HepG2 (cell line): ENCODE measurements around the gene CAMK2A. TPM values are rescaled to one million over a fixed set of nuclear protein-coding genes. Genes with fewer than 3 reads are reported as not detected.
A peak's percentile ranks its signal among the peaks of the same experiment; 100 is the strongest.

Source experiments
- FLYWCH1 ChIP-seq: sonication (generic); formaldehyde crosslinking; IDR thresholded peaks from 2 replicates; pipeline ENCODE4 v1.8.1; 2023; ENCODE audit warnings: mild to moderate bottlenecking, missing genetic modification reagents
- FOXK1 ChIP-seq: sonication (generic); formaldehyde crosslinking; IDR thresholded peaks from 2 replicates; pipeline ENCODE4 v1.4.0; 2020; ENCODE audit warnings: low read depth, missing genetic modification reagents, borderline replicate concordance
- GATAD2A ChIP-seq: IDR thresholded peaks from 2 replicates; pipeline ENCODE4 v1.6.1; 2016
- HMG20A ChIP-seq: IDR thresholded peaks from 2 replicates; pipeline ENCODE4 v1.6.1; 2016; ENCODE audit warnings: borderline replicate concordance
- ISL2 ChIP-seq: sonication (generic); formaldehyde crosslinking; IDR thresholded peaks from 2 replicates; pipeline ENCODE4 v1.5.0; 2020; ENCODE audit warnings: missing genetic modification reagents
- NR3C1 ChIP-seq: sonication (generic); formaldehyde crosslinking; IDR thresholded peaks from 2 replicates; pipeline ENCODE4 v1.4.0; 2020; ENCODE audit warnings: missing genetic modification reagents
- SETDB1 ChIP-seq: sonication (generic); formaldehyde crosslinking; IDR thresholded peaks from 2 replicates; pipeline ENCODE4 v1.5.1; 2020; ENCODE audit warnings: missing genetic modification reagents, mild to moderate bottlenecking, borderline replicate concordance
- SUZ12 ChIP-seq: fragments of 150-350 bp; IDR thresholded peaks from 2 replicates; pipeline ENCODE4 v1.6.1; 2014; ENCODE audit warnings: low read depth, low read length
- ZNF12 ChIP-seq: sonication (generic); formaldehyde crosslinking; IDR thresholded peaks from 2 replicates; pipeline ENCODE4 v1.5.0; 2020; ENCODE audit warnings: missing genetic modification reagents
- ZNF275 ChIP-seq: sonication (generic); formaldehyde crosslinking; IDR thresholded peaks from 2 replicates; pipeline ENCODE4 v1.8.0; 2022; ENCODE audit warnings: missing genetic modification reagents, mild to moderate bottlenecking, inconsistent platforms, borderline replicate concordance
- ZNF572 ChIP-seq: sonication (generic); formaldehyde crosslinking; IDR thresholded peaks from 2 replicates; pipeline ENCODE4 v1.5.1; 2020; ENCODE audit warnings: mild to moderate bottlenecking, missing genetic modification reagents
- ZNF839 ChIP-seq: sonication (generic); formaldehyde crosslinking; IDR thresholded peaks from 2 replicates; pipeline ENCODE4 v1.4.0; 2020; ENCODE audit warnings: missing genetic modification reagents, mild to moderate bottlenecking, borderline replicate concordance
- polyA plus RNA-seq, 8 experiments: library from polyadenylated mRNA; depleted of rRNA in 3 of 8; stranded (reverse) in 7 of 8; unstranded in 1 of 8; fragments of >200 nt; fragmentation: Illumina TruSeq in 4 of 8; extraction: Trizol in 4 of 8; gene quantifications; 2 replicates each; pipeline versions ENCODE4 v1.2.1 to v1.2.3, GENCODE V29; 2011 to 2016; ENCODE audit warnings: low read depth in 4 of 8, missing spikeins in 1 of 8, mixed read lengths in 1 of 8; ENCODE audit not compliant: insufficient read depth in 1 of 8
- total RNA-seq, 5 experiments: library from RNA; depleted of rRNA; stranded (reverse); fragments of >200 nt; fragmentation: Illumina TruSeq; extraction: Trizol; gene quantifications; 2 replicates each; pipeline ENCODE4 v1.2.3, GENCODE V29; 2016; ENCODE audit warnings: low read depth in 1 of 5
- TF ChIP-seq, protein P1 (sequence below), 2 experiments: sonication (generic) in 1 of 2; formaldehyde crosslinking in 1 of 2; IDR thresholded peaks; 2 replicates each; pipeline versions ENCODE4 v1.4.0 to v1.6.1; 2016 to 2020; ENCODE audit warnings: borderline replicate concordance in 1 of 2, low read depth in 1 of 2, mild to moderate bottlenecking in 1 of 2, missing genetic modification reagents in 1 of 2

Gene CAMK2A
- total and polyA plus RNA-seq, 2 of the 13 experiments (the other 11 are each of a cell fraction or from before 2014, with no cell fraction given) = 0.11 TPM; not detected in 1

DNA sequence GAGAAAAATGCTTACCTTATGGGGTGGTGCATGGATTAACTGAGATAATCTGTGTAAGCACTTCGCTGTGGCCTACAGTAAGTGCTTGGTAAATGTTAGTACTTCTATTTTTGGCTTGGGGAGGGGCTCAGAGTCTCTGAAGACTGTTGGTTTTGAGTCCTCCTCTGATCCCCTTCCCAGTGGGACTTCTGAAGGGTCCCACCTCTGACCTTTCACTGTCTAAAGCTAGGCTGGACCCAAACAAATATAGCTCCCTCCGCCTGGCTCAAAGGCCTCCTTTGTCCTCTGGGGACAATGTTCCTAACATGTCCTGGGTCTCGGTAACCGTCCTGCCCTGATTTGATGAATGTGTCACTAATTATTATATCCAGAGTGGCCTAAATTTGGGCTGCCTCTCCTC, 34.8 kb downstream of the CAMK2A start (continued):
- no peak for TF ChIP-seq ZNF572 (CRISPR knock-in tag)
- no peak for TF ChIP-seq HMG20A
- TF ChIP-seq ZNF275 (CRISPR knock-in tag) = no peak
- no peak for TF ChIP-seq SETDB1 (CRISPR knock-in tag)
- no peak for TF ChIP-seq FOXK1
- 0 out of 2 replicates have a peak, but pooled peaks have one; percentile 10 for TF ChIP-seq GATAD2A (CRISPR knock-in tag)
- TF ChIP-seq FLYWCH1 (CRISPR knock-in tag) = no peak
- no peak for TF ChIP-seq ZNF12 (CRISPR knock-in tag)
- no peak for TF ChIP-seq ZNF839 (CRISPR knock-in tag)
- TF ChIP-seq NR3C1 (CRISPR knock-in tag) = no peak
- TF ChIP-seq, protein P1, sequence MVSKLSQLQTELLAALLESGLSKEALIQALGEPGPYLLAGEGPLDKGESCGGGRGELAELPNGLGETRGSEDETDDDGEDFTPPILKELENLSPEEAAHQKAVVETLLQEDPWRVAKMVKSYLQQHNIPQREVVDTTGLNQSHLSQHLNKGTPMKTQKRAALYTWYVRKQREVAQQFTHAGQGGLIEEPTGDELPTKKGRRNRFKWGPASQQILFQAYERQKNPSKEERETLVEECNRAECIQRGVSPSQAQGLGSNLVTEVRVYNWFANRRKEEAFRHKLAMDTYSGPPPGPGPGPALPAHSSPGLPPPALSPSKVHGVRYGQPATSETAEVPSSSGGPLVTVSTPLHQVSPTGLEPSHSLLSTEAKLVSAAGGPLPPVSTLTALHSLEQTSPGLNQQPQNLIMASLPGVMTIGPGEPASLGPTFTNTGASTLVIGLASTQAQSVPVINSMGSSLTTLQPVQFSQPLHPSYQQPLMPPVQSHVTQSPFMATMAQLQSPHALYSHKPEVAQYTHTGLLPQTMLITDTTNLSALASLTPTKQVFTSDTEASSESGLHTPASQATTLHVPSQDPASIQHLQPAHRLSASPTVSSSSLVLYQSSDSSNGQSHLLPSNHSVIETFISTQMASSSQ (IDR thresholded peaks at IDR 0.05; ENCODE audit: low read depth) = no peak
- TF ChIP-seq, protein P1 (CRISPR knock-in tag; IDR thresholded peaks at IDR 0.05; ENCODE audit: borderline replicate concordance) = 0 out of 2 replicates have a peak, but pooled peaks have one; percentile 35
- TF ChIP-seq SUZ12 = no peak
- TF ChIP-seq ISL2 = peak; percentile 91
- TF ChIP-seq, all 625 proteins: peak for 32
